HEK293 (cell line): ENCODE data around the gene KCNJ8.

Experiments used
- GLIS1 ChIP-seq: fragments of 450-650 bp; formaldehyde crosslinking; IDR thresholded peaks from 2 replicates; pipeline ENCODE4 v1.5.1; 2016; ENCODE audit warnings: missing biosample characterization, missing genetic modification characterization
- TCF7L2 ChIP-seq: IDR thresholded peaks from 2 replicates; pipeline ENCODE4 v1.6.1; 2011; ENCODE audit warnings: low read depth, mild to moderate bottlenecking, inconsistent platforms, low read length, moderate library complexity, borderline replicate concordance
- WT1 ChIP-seq: fragments of 450-650 bp; formaldehyde crosslinking; IDR thresholded peaks from 2 replicates; pipeline ENCODE4 v1.5.1; 2016; ENCODE audit warnings: missing biosample characterization, missing genetic modification characterization
- ZBTB21 ChIP-seq: fragments of 450-650 bp; formaldehyde crosslinking; IDR thresholded peaks from 2 replicates; pipeline ENCODE4 v1.5.1; 2017; ENCODE audit warnings: missing biosample characterization, missing genetic modification characterization
- ZNF114 ChIP-seq: fragments of 450-650 bp; formaldehyde crosslinking; IDR thresholded peaks from 2 replicates; pipeline ENCODE4 v1.5.0; 2017; ENCODE audit warnings: missing biosample characterization, missing genetic modification characterization
- ZNF132 ChIP-seq: fragments of 450-650 bp; formaldehyde crosslinking; IDR thresholded peaks from 2 replicates; pipeline ENCODE4 v1.5.1; 2017; ENCODE audit warnings: missing biosample characterization, missing genetic modification characterization, borderline replicate concordance
- ZNF146 ChIP-seq: fragments of 450-650 bp; formaldehyde crosslinking; IDR thresholded peaks from 2 replicates; pipeline ENCODE4 v1.5.1; 2016; ENCODE audit warnings: missing biosample characterization, missing genetic modification characterization
- ZNF19 ChIP-seq: fragments of 450-650 bp; formaldehyde crosslinking; IDR thresholded peaks from 2 replicates; pipeline ENCODE4; 2016; ENCODE audit warnings: missing biosample characterization, missing genetic modification characterization, low read depth
- ZNF610 ChIP-seq: fragments of 450-650 bp; formaldehyde crosslinking; IDR thresholded peaks from 2 replicates; pipeline ENCODE4 v1.5.1; 2016; ENCODE audit warnings: missing biosample characterization, missing genetic modification characterization, borderline replicate concordance
- ZNF677 ChIP-seq: fragments of 450-650 bp; IDR thresholded peaks from 2 replicates; pipeline ENCODE4 v1.5.0; 2018; ENCODE audit warnings: missing biosample characterization, mild to moderate bottlenecking, missing genetic modification characterization, moderate library complexity
- TF ChIP-seq, protein P1 (sequence below): fragments of 450-650 bp; formaldehyde crosslinking; IDR thresholded peaks from 2 replicates; pipeline ENCODE4 v1.5.1; 2016; ENCODE audit warnings: missing biosample characterization, missing genetic modification characterization
- TF ChIP-seq, protein P2 (sequence below): fragments of 450-650 bp; formaldehyde crosslinking; IDR thresholded peaks from 2 replicates; pipeline ENCODE4 v1.5.1; 2016; ENCODE audit warnings: missing biosample characterization, missing genetic modification characterization

GRCh38 chr12:21814327-21814726 lies 39.8 kb upstream of the KCNJ8 start:
- TF ChIP-seq, protein P1, sequence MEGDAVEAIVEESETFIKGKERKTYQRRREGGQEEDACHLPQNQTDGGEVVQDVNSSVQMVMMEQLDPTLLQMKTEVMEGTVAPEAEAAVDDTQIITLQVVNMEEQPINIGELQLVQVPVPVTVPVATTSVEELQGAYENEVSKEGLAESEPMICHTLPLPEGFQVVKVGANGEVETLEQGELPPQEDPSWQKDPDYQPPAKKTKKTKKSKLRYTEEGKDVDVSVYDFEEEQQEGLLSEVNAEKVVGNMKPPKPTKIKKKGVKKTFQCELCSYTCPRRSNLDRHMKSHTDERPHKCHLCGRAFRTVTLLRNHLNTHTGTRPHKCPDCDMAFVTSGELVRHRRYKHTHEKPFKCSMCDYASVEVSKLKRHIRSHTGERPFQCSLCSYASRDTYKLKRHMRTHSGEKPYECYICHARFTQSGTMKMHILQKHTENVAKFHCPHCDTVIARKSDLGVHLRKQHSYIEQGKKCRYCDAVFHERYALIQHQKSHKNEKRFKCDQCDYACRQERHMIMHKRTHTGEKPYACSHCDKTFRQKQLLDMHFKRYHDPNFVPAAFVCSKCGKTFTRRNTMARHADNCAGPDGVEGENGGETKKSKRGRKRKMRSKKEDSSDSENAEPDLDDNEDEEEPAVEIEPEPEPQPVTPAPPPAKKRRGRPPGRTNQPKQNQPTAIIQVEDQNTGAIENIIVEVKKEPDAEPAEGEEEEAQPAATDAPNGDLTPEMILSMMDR (tag by site-specific recombination), result no peak
- TF ChIP-seq ZNF132 (tag by site-specific recombination) (no peak), ZNF677 (tag by site-specific recombination) (no peak), ZNF146 (tag by site-specific recombination) (no peak), ZNF114 (no peak), ZNF610 (tag by site-specific recombination) (no peak), GLIS1 (tag by site-specific recombination) (no peak), ZNF19 (tag by site-specific recombination) (no peak), TCF7L2 (no peak), ZBTB21 (tag by site-specific recombination) (no peak), WT1 (tag by site-specific recombination) (no peak)
- TF ChIP-seq, protein P2, sequence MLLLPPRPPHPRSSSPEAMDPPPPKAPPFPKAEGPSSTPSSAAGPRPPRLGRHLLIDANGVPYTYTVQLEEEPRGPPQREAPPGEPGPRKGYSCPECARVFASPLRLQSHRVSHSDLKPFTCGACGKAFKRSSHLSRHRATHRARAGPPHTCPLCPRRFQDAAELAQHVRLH (tag by site-specific recombination), result no peak
